SK-N-MC (cell line): Measurements from ENCODE around the gene SMIM15.

ENCODE experiments used
- DNase-seq: peaks from one replicate; pipeline ENCODE4 v3.0.0-alpha.2; 2011; ENCODE audit warnings: low read depth, low spot score
- H3K27ac ChIP-seq: fragments of 200-600 bp; sonication (generic); 2 replicates; pipeline ENCODE4 v1.5.1; 2016; ENCODE audit warnings: mixed run types
- H3K36me3 ChIP-seq: fragments of 200-600 bp; sonication (generic); 2 replicates; pipeline ENCODE4 v1.6.1; 2017; ENCODE audit warnings: antibody characterized with exemption, low read length, mixed read lengths; ENCODE audit not compliant: insufficient read depth
- H3K4me3 ChIP-seq: fragments of 200-600 bp; sonication (generic); 2 replicates; pipeline ENCODE4 v1.5.1; 2016
- H3K9ac ChIP-seq: fragments of 200-600 bp; sonication (generic); 2 replicates; pipeline ENCODE4 v1.8.0; 2017; ENCODE audit warnings: mixed run types, mixed read lengths; ENCODE audit not compliant: insufficient read length
- H3K9me3 ChIP-seq: fragments of 200-600 bp; sonication (generic); 2 replicates; pipeline ENCODE4 v1.6.1; 2017; ENCODE audit warnings: low read depth, mild to moderate bottlenecking, antibody characterized with exemption, low read length, moderate library complexity, mixed read lengths
- EZH2 ChIP-seq: fragments of 200-600 bp; sonication (generic); IDR thresholded peaks from one replicate; pipeline ENCODE4 v1.6.1; 2017; ENCODE audit warnings: antibody characterized with exemption
- FOXP2 ChIP-seq: optimal IDR thresholded peaks from 2 replicates; pipeline ENCODE3; 2011; ENCODE audit warnings: mild to moderate bottlenecking, moderate library complexity; ENCODE audit not compliant: insufficient read depth; ENCODE audit errors: extremely low read length, control extremely low read depth
- POLR2AphosphoS5 ChIP-seq: IDR thresholded peaks from 2 replicates; pipeline ENCODE4 v1.6.1; 2012; ENCODE audit warnings: mild to moderate bottlenecking, low read depth, low read length, borderline replicate concordance

The SMIM15 gene

DNA sequence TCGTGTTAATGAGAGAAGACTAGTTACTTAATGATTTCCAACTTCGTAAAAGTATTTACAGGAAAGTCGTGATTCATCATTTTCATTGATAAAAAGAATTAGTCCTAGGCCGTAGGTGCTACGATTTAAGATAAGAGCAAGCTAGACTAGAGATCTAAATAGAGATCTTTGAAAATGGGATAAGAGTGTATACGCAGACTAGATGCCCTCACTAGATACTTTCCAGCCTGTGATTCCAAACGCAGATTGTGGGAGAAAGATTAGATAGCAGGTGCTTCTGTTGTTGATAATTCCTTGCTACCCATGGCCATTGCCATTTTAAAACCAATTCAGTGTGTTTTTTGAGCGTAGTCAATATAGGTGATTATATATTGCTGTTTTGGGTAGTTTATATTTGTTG lies 6.7 kb upstream of the SMIM15 start:
- Histone ChIP-seq H3K27ac (peak overlapping the region; percentile 32; the same call in 1 of the 2 replicates), H3K36me3 (peaks cover 5% of the 10 kb centered on the region), H3K4me3 (no peak overlapping the region), H3K9ac (no peak overlapping the region), H3K9me3 (no peaks in the 10 kb centered on the region)
- TF ChIP-seq POLR2AphosphoS5, result no peak
- no peak for TF ChIP-seq EZH2
- TF ChIP-seq FOXP2, result no peak
- no peak for DNase-seq

DNA sequence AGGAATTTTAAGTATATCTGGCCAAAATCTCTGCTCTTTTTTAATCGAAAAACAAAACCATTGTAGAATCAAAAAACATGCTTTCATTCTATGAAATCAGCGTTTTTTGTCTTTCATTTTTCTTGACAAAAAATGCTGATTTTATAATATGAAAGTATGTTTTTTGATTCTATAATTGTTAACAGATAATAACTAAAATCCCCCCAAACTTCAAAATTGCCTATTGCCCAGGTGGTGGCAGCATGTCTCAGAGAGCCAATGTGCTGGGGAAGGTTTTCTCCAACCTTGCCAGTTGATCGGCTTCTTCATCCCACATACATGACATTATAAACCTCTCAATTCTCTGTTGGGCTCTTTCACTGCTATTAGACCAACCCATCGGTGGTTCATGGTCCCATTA lies 5.1 kb upstream of the SMIM15 start:
- no peaks in the 10 kb centered on the region for H3K9me3 ChIP-seq
- peaks cover 6% of the 10 kb centered on the region for H3K36me3 ChIP-seq
- TF ChIP-seq FOXP2 (no peak), EZH2 (no peak), POLR2AphosphoS5 (no peak)
- H3K4me3 ChIP-seq, result no peak overlapping the region
- no peak overlapping the region for H3K9ac ChIP-seq
- DNase-seq, result no peak
- no peak overlapping the region for H3K27ac ChIP-seq

- Histone ChIP-seq H3K4me3 (peak overlapping the region; percentile 98), H3K9me3 (no peaks in the 10 kb centered on the region), H3K27ac (no peak overlapping the region), H3K36me3 (peaks cover 27% of the 10 kb centered on the region), H3K9ac (no peak overlapping the region)
- no peak for DNase-seq
- no peak for TF ChIP-seq EZH2
- no peak for TF ChIP-seq POLR2AphosphoS5
- no peak for TF ChIP-seq FOXP2
Observed at GRCh38 chr5:61163905-61164304, 1.6 kb upstream of the SMIM15 start.

DNA sequence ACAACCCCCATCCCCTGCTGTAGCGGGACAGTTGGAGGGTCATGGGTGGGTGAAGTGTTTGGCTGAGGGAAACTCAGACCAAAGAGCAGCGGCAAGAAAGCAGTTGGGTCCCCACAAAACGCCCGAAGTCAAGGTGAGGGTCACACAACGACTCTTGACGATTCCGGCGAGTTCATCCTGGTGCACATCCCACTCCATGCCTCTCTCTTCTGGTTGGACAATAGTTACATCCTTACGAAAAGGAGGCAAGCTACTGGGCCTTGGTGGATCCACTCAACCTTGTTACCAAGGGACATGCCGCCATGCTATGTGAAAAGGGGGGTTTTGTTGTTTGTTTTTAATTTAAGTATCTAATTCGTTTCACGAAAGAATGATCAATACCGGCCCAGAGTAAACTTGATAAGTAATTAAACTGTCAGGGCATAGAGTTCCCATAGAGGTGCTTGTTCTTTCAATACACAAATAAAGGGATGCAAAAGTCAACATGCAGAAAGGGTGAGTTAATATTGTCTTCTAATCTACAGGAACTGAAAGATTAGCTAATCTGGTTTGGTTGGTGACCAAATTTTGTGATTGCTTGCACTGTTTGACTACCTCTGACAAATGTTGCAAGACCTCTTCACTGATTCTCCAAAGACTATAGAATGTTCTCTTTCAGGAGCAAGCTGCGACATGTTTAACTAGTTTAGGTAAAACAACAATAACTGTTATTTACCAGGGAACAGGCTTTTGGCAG lies 732 bp upstream of the SMIM15 start:
- no peaks in the 10 kb centered on the region for H3K9me3 ChIP-seq
- TF ChIP-seq EZH2, result no peak
- H3K9ac ChIP-seq, result peak overlapping the region; percentile 94
- H3K36me3 ChIP-seq, result peaks cover 36% of the 10 kb centered on the region
- H3K27ac ChIP-seq, result peak overlapping the region; percentile 77
- H3K4me3 ChIP-seq, result peak overlapping the region; percentile 98
- DNase-seq, result no peak

DNA sequence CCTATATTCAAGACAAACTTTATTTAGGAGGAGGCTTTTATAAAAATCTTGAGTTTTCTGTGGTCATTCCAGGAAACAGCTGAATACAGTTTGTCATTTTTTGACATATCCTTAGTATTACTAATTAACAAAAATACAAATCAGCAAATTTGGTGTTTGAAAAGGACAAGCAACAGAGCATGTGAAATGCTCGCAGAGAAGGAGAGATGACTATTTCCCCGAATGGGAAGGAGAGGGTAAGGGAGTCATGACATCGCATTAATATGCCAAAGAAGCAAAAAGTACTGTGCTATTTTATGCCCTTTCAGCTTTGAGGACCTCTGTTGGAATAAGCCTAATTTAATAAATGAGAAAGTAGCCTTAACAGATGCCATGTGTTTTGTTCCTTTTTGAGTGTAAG lies 1.8 kb downstream of the SMIM15 start:
- no peaks in the 10 kb centered on the region for H3K9me3 ChIP-seq
- peak overlapping the region; percentile 94 for H3K9ac ChIP-seq
- H3K27ac ChIP-seq, result peak overlapping the region; percentile 73
- DNase-seq, result no peak
- peaks cover 61% of the 10 kb centered on the region for H3K36me3 ChIP-seq
- no peak for TF ChIP-seq FOXP2
- peak; percentile 33; the same call in 1 of the 2 replicates for TF ChIP-seq POLR2AphosphoS5
- TF ChIP-seq EZH2, result no peak
- peak overlapping the region; percentile 98 for H3K4me3 ChIP-seq

- H3K4me3 ChIP-seq, result peak overlapping the region; percentile 98
- no peak for DNase-seq
- TF ChIP-seq EZH2 (no peak), POLR2AphosphoS5 (no peak; the same call in 1 of the 2 replicates), FOXP2 (no peak)
- no peaks in the 10 kb centered on the region for H3K9me3 ChIP-seq
- H3K27ac ChIP-seq, result peak overlapping the region; percentile 73
- H3K36me3 ChIP-seq, result peaks cover 64% of the 10 kb centered on the region
- H3K9ac ChIP-seq, result peak overlapping the region; percentile 94
Observed at GRCh38 chr5:61159836-61160235, 2.4 kb downstream of the SMIM15 start.

- peaks cover 60% of the 10 kb centered on the region for H3K36me3 ChIP-seq
- H3K9me3 ChIP-seq, result no peaks in the 10 kb centered on the region
- peak overlapping the region; percentile 1; the same call in 1 of the 2 replicates for H3K4me3 ChIP-seq
- no peak overlapping the region for H3K9ac ChIP-seq
- no peak for DNase-seq
- H3K27ac ChIP-seq, result no peak overlapping the region
- TF ChIP-seq FOXP2 (no peak), EZH2 (no peak), POLR2AphosphoS5 (no peak)
Observed at GRCh38 chr5:61159070-61159469, 3.2 kb downstream of the SMIM15 start.

GRCh38 chr5:61151893-61152292 lies 10.4 kb downstream of the SMIM15 start:
- Histone ChIP-seq H3K4me3 (no peak overlapping the region), H3K27ac (no peak overlapping the region; the same call in 1 of the 2 replicates), H3K9ac (no peak overlapping the region), H3K36me3 (peaks cover 17% of the 10 kb centered on the region), H3K9me3 (no peaks in the 10 kb centered on the region)
- DNase-seq, result no peak
- TF ChIP-seq EZH2, result no peak
- no peak for TF ChIP-seq POLR2AphosphoS5
- TF ChIP-seq FOXP2, result no peak

DNA sequence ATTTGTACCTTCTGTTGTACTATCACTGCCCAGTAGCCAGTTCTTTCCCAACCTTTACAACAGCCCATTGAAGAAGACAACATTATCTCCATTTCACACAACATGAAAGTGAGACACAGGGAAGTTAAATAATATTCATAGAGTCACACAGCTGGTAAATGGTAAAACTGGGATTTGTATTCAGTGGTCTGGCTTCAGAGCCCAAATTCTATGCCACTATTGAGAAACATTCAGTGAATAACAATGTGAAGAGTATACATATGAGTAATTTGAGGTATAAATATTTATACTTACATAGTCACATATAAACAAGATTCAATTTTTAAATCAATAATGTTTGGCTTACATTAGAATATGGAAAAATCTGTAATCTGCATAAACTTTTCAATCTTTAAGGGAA lies 13.8 kb downstream of the SMIM15 start:
- no peak for DNase-seq
- no peak overlapping the region for H3K27ac ChIP-seq
- H3K4me3 ChIP-seq, result no peak overlapping the region
- no peaks in the 10 kb centered on the region for H3K9me3 ChIP-seq
- TF ChIP-seq FOXP2, result no peak
- TF ChIP-seq EZH2, result no peak
- no peak for TF ChIP-seq POLR2AphosphoS5
- no peaks in the 10 kb centered on the region for H3K36me3 ChIP-seq
- no peak overlapping the region for H3K9ac ChIP-seq
